Sigmoid colon (tissue), 4 donors: ENCODE data around the gene SNRPB.

Experiments
- CTCF ChIP-seq, 4 experiments: fragments of 450-650 bp in 3 of 4; fragments of 200-600 bp in 1 of 4; IDR thresholded peaks; one replicate each; pipeline ENCODE4 v1.5.1; 2016 to 2019; ENCODE audit warnings: antibody characterized with exemption in 4 of 4, mild to moderate bottlenecking in 3 of 4, moderate library complexity in 2 of 4
- EP300 ChIP-seq, 4 donors: sonication (generic); formaldehyde crosslinking; IDR thresholded peaks; one replicate each; pipeline ENCODE4 v1.6.1; 2017; ENCODE audit warnings: antibody characterized with exemption in 4 of 4
- POLR2A ChIP-seq, 2 donors: fragments of 450-650 bp; IDR thresholded peaks; one replicate each; pipeline ENCODE4 v1.6.1; 2016; ENCODE audit warnings: antibody characterized with exemption in 2 of 2, mild to moderate bottlenecking in 2 of 2, moderate library complexity in 2 of 2

DNA sequence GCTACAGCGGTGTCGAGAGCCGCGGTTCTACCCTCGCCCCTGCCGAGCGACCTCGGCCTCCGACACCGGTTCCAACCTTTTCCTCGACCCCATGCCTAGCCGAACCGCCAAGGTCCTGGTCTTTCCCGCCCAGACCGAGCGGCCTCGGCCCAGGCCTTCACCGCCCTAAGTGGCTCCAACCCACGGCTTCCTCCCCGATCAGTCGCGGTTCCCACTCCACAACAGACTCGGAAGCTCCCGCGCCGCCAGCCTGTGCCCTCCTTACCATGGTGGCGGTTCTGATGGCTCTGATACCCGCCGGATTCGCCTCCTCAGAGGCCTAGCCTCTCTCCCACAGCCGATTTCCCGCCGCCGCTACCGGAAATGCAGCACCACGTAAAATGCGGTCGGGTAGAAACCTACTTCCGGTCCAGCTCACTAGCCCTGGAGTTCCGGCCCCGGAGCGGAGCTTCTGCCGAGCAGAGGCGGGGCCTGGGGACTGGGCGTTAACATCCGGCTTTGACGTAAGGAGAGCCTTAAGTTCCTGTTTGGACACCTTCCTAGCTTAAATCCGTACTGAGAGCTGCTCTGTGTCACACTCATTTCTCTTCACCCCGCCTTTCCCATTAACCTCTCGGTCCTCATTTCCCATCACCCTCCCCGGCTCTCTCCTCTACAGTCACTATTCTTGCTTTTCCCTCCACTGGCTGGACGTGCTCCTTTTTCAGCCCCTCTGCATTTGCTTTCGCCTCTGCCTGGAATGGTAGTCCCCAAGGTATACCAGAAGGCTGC, at the start of gene SNRPB:
- TF ChIP-seq CTCF (IDR thresholded peaks at IDR 0.05), result no peak
- TF ChIP-seq EP300 (IDR thresholded peaks at IDR 0.05), result peak in 1 of 4 donors; percentile 12
- peak; percentile 62 to 83 for TF ChIP-seq POLR2A (IDR thresholded peaks at IDR 0.05)
